Measurements from ENCODE around the gene CEP170B.
"Not testable (repeated sequence)": the region's sequence is repeated elsewhere in the genome, so short reads cannot be mapped to it uniquely, and the experiment has no call there.

The CEP170B gene

DNA sequence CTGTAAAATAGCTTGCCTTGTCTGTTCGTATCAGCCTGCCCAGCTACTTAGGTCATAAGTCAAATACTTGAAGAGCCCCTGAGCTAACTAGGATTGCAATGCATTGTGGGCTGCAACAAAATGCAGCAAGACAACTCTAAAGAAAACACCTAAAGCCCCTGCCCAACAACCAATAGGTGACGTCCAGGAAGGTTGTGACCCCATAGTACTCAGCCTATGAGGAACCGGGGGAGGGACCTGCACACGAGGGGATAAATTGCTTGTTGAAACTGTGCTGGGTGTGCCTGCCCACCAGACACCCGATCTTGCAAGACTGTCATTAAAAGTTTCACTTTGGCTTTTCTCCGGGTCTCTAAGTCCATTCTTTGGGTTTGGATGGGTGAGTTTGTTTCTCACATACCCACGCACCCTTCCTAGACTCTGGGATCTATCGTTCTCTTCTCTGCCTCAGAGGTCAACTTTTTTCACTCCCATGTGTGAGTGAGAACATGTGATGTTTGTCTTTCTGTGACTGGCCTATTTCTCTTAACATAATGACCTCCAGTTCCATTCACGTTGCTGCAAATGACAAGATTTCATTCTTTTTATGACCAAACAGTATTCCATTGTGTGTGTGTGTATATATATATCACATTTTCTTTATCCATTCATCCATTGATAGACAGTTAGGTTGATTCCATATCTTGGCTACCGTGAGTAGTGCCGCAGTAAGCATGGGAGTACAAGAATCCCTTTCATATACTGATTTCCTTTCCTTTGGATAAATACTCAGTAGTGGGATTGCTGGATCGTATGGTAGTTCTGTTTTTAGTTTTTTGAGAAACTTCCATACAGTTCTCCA, 54.3 kb downstream of the CEP170B start:
- DNase-seq: not testable (repeated sequence)

DNA sequence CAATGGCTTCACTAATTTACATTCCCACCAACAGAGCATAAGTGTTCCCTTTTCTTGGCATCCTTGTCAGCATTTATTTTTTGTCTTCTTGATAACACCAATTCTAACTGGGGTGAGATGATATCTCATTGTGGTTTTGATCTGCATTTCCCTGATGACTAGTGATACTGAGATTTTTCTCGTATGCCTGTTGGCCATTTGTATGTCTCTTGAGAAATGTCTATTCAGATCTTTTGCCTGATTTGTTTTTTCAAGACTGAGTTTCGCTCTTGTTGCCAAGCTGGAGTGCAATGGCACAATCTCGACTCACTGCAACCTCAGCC, 54.9 kb downstream of the CEP170B start:
- no peak for DNase-seq

DNA sequence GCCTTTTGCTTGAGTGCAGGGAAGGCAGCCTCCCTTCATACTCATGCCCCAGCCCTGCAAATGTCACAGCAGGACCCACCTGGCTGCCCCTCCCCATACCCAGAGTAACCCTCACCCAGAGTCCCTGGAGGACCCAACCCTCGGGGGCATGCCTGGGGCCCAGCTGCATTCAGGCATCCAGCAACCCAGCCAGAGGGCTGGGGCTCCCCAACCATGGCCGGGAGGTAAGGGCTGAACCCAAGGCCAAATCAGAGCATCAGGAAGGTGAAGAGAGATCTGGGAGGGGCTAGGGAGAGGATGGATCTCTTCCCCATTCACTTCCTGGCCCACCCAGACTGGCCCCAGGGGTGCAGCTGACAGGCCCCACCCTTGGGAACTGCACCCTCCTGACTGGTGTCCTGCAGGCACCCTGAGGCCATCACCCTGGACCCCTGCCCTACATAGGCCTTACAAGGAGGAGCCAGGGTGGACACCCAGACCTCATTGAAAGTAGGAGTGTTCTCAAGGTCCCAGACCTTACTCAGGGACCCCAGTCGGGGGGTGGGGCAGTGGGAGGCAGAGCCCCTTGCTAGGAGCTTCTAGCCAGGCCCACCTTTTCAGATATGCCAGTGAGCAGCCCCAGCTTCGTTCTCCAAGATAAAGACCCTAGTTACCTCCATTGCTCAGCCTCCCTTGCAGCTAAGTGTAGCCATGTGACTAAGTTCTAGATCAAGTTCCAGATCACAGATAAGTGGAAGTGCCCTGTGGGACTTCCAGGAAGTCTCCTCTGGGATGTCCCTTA, 58.8 kb downstream of the CEP170B start:
- DNase-seq: no peak

DNA sequence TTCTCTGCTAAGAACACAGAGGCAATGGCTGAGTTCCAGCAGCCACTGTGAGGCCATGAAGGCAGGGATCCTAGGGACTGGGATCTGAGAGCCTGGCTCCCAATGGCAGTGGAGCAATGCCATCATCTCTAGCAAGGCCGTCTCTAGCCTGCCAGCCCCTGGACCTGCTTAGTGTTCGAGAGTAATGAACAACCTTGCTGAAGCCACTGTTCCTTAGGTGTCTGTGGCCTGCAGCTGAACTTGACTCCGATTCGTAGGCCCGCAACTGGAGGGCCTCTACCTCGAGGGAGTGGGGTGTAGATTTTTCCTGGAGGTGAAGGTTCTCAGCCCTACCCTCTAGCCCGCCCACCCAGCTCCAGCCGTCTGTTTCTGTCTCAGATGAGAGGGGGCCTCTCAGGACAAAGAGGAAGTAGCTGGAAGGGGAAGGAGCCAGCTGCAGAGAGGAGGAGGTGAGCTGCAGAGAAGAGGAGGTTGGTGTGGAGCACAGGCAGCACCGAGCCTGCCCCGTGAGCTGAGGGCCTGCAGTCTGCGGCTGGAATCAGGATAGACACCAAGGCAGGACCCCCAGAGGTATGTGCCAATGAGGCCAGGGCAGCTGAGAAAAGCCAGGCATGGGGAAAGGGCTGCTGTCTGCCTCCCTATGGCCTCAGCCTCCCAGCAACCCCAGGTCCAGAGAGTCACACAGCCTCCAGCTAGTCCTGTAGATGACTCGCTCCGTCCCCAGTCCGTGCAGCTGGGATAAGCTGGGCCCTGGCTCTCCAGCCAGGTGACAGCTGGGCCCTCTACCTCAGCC, 59.5 kb downstream of the CEP170B start, which contains the start of gene PLD4:
Gene PLD4, plus strand, starts transcription at position 459 of the 793 bp plus-strand sequence. CDS start 2,262 bp downstream, outside the sequence.
- DNase-seq: no peak

DNA sequence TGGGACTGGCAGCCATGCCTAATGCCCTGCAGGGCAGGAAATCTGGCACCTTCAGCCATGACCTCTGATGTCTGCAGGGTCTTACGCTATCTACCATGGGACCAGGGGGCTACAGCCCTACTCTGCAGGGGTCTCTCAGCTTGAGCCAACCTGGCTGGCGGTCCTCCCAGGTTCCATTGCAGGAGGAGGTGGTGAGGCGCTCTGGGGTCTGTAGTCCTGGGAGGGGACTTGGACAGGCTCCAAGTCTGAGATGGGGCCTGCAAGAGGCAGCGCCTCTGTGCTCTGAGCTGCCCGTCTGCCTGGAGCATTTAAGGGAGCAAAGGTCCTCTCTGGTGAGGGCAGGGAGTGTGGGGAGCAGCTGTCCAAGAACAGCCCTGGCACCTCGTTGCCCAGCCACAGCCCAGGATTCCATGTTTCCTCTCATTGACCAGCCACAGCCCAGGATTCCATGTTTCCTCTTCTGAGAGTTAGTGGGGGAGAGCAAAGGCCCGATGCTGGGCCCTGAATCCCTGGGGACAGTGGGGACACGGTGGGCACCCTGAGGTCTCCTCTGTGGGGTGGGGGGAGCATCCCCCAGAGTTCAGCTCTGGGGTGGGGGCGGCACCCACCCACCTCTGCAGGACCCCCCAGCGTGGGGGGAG, 60.3 kb downstream of the CEP170B start:
- DNase-seq: no peak

DNA sequence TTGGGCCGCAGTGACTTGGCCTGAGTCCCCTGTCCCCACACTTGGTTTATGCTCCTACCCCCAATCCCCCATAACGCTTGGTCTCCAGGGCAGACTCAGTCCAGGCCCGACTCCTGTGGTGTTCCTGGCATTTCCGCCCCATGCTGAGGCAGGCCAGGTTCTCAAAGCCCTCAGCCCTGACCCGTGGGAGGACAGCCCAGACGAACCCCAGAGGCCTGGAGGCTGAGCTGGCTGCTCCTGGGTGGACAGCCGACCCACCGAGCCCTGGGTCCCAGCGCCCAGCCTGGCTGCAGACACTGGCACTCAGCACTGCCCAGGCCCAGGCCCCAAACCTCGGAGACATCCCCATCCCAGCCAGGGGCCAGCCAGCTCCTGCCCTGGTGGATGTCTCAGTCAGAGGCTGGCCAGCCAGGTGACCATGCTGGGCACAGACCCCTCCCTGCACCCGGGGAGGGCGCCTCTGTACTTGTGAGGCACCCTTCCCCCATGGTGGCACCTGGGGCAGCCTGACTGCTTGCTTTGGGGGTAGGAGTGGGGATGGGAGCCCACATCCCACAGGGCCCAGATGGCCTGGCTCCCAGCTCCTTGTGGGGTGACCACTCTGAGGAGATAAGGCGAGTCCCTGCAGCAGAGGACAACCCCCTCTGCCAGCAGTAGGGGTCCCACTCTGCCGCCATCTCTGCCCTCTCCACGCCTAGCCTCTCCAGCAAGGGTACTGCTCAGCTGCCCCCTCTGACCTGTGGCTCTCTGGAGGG, 61.0 kb downstream of the CEP170B start:
- no peak for DNase-seq

DNA sequence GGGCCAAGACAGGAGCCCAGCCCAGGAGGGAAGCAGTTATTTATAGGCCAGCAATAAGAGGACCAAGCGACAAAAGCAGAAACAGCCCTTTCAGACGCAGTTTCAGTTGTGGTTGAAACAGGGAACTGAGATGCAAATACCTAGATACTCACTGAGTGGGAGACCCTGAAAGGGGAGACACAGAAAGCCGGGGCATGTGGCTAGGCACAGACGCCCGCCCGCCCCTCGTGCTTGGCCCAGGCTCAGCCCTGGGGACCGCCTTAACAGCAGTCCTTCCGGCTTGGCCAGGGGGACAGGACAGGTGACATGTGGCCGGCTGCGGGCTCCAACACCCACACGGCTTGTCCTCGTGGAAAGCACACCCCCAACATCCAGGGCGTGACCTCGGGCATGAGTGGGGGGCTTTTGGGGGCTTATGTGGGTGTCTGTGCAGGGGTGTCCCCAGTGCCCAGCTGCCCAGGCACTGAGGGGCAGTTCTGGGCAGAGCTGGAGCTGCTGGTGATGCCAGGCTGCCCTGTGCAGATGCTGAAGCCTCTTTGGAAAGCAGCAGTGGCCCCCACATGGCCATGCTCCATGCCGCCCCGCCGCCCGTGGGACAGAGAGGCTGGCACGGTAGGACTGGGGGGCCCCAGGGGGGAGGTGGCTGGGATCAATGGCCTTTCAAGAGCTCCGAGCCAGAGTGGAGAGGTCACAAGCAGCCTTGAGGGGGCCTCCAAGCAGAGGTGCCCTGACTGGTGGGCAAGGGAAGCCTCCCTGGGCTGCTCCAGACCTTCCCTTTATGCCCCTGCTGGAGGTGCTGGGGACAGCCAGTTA, 61.8 kb downstream of the CEP170B start:
- DNase-seq: no peak

DNA sequence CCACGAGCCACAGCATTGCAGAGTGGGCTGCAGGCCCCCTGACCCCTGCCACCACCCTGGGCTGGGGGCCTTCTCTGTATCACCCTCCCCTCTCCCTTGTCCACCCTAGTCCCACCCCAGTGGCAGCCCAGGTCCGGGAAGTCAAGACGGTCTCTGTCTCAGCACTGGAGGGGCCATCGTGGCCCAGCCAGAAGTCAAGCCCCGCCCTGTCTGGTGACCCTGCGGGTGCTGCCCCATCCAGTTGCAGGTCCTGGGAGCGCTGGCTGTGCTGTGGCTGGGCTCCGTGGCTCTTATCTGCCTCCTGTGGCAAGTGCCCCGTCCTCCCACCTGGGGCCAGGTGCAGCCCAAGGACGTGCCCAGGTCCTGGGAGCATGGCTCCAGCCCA, 62.4 kb downstream of the CEP170B start:
- DNase-seq: no peak

DNA sequence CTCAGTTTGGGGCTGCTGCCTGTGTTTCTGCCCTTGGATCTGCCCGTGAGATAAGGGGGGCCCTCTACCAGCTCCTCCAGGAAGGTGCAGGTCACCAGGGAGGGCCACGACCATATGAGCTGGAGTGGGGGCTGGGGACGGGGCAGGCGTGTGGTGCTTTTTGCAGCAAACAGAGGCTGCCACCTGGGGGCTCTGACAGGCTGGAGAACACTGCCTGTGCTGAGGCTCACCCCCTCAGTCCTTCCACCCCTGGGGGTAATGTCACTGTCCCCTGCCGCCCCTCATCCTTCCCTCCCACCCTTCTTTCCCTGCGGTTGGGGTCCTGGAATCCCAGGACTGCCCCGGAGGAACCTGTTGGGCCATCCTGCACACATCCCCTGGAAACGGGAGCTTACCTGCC, 62.8 kb downstream of the CEP170B start:
- no peak for DNase-seq

DNA sequence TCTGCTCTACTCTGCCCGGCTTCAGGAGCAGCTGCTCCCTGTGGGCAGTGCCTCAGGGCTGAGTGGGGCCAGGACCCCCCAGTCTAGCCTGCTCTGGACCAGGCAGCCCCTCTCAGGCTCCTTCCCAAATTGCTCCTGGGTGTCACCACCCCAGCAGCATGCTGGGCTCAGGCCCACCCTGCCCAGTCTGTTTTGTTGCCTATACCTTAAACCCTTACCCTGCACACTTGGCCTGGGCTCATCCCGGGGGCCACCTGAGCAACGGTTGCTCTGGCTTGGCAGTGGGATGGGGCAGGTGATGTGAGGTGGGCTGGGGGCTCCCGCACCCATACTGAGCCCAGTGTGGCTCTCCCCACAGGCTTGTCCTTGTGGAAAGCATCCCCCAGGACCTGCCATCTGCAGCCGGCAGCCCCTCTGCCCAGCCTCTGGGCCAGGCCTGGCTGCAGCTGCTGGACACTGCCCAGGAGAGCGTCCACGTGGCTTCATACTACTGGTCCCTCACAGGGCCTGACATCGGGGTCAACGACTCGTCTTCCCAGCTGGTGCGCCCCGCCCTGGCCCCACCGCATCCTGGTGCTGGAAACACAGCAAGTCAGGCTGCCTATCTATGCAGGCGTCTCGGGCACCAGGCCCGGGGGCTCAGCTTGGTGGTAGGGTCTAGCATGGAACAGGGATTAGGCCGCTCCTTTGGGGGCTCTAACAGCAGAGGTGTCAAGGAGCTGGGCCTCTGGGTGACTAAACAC, 63.5 kb downstream of the CEP170B start:
- no peak for DNase-seq

DNA sequence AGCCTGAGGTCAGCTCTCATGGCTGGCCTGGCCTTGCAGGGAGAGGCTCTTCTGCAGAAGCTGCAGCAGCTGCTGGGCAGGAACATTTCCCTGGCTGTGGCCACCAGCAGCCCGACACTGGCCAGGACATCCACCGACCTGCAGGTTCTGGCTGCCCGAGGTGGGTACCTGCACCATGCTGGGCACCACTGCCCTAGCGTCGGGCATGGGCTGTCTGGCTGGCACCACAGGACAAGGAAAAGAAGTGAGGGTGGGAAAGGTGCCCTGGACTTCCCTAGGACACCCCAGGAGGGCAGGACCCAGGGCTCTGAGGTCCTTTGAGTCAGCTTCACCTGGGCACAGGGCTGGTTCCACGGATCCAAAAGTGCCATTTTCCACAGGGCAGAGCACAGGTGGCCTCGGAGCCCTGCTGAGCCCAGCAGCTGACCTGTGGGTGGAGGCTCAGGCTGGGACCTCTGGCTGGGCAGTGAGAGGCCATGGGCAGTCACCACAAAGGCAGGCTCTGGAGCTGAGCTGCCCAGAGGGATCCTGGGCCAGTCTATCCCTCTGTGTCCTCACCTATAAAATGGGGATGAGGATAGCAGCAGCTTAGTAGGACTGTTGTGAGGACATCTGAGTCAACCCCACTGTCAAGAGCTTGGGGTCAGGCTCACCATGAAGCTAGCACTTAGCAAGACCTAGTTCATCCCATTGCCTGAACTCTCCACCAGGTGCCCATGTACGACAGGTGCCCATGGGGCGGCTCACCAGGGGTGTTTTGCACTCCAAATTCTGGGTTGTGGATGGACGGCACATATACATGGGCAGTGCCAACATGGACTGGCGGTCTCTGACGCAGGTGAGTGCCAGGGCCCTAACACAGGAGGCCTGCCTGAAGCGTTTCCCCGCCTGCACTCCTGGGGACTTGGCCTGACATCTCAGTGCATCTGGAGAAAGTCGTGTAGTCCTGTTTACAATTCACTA, 64.5 kb downstream of the CEP170B start:
- no peak for DNase-seq

DNA sequence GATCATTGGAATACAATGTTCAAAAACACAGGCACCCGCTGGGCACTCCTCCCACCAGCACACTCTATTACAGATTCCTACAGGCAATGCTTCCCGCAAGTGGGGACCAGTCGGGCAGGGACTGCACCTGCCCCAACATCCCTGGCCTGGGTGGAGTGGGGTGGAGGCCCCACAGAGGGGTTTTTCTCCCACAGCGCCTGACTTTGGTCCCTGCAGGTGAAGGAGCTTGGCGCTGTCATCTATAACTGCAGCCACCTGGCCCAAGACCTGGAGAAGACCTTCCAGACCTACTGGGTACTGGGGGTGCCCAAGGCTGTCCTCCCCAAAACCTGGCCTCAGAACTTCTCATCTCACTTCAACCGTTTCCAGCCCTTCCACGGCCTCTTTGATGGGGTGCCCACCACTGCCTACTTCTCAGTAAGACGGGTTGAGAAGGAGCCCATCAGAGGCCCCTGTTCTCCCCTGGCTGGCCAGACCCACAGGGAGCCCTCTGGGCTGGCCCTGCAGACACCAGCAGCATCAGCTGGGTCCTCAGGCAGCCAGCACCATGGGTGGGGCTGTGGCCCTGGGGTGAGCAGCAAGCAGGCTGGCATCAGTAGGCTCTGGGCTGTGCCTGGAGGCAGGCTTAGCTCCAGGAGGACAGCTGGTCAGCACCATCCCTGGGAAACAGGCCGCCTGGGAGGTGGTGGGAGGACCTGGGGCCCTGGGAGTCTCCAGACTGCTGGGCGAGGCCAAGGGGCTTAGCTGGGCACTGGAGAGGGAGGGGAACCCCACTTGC, 65.6 kb downstream of the CEP170B start:
- DNase-seq: no peak

DNA sequence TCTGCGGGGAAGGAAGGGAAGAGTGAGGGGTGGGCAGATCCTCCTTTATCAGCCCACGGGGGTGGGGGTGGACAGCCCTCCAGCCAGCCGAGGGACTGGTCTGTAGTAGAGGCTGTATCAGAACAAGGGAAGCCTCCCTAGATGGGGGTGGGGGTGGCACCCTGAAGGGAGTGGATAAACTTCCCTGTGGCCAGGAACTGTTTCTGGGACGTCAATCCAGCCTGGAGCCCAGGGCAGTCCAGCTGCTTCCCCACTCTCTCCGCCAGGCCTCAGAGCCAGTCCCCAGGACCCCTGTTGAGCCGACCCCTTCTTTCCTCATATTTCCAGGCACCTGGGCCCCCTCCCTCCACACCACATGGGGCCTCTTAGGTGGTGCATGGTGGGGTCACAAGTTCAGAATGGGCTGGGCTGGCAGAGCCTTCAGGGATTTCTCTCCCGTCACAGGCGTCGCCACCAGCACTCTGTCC, 66.3 kb downstream of the CEP170B start:
- no peak for DNase-seq

DNA sequence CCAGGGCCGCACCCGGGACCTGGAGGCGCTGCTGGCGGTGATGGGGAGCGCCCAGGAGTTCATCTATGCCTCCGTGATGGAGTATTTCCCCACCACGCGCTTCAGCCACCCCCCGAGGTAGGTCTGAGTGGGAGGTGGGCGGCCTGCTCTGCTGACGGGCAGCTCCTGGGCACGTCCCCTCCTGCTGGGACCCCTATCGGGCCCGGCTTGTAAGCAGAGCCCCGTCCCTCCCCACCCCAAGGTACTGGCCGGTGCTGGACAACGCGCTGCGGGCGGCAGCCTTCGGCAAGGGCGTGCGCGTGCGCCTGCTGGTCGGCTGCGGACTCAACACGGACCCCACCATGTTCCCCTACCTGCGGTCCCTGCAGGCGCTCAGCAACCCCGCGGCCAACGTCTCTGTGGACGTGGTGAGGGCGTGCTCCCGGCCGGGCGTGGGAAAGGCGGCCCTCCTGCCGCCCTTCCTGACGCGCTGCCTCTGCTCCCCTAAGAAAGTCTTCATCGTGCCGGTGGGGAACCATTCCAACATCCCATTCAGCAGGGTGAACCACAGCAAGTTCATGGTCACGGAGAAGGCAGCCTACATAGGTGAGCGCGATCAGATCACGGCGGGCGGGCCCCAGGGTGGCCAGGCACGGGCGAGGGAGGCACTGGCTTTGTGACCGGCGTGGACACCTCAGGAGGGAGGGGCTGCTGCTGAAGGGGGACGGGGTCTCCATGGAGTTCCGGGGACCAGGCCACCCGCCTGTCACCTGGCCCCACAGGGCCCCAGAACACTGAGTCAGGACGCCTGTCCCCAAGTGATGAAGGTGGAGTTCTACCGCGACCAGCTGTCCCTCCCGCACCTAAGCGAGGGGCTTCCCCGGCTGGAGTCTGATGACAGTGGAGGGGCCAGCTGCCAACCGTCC, 67.0 kb downstream of the CEP170B start:
- DNase-seq: peak; percentile 48

DNA sequence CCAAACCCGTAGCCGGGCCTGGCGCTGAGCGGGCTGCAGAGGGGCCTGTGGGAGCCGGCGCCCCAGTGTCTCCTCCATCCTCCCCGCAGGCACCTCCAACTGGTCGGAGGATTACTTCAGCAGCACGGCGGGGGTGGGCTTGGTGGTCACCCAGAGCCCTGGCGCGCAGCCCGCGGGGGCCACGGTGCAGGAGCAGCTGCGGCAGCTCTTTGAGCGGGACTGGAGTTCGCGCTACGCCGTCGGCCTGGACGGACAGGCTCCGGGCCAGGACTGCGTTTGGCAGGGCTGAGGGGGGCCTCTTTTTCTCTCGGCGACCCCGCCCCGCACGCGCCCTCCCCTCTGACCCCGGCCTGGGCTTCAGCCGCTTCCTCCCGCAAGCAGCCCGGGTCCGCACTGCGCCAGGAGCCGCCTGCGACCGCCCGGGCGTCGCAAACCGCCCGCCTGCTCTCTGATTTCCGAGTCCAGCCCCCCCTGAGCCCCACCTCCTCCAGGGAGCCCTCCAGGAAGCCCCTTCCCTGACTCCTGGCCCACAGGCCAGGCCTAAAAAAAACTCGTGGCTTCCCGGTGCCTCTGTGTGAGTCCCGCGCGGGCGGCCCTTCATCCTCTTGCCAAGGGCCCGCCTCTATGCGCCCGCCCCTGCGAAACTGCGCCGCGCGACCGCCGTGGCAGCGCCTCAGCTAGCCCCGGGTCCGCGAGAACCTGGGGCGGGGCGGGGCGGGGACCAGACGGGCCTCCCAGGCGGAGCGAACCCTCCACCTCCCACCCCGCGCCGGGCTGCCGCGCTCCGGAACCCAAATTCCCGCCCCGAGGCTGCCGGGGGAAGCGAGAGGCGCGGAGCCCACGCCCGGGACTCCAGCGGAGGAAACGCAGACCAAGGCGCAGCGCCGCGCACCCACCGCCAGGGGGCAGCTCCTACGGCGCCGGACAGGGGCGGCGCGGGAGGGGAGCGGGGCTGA, 67.9 kb downstream of the CEP170B start:
- peak; percentile 94 for DNase-seq
